Measurements from ENCODE around the gene ACTL7B. TPM values are rescaled to one million over a fixed set of nuclear protein-coding genes. Genes with fewer than 3 reads are reported as not detected.

ACTL7B gene
- total and polyA plus RNA-seq, 2 experiments from 2014 or later, result not detected

GRCh38 chr9:108884701-108885100, 28.9 kb upstream of the ACTL7B start:
- Histone ChIP-seq H2AFZ (no peak overlapping the region), H3K27me3 (ENCODE audit: insufficient read depth) (no peaks in the 10 kb centered on the region), H3K4me1 (ENCODE audit: insufficient read depth) (no peaks in the 10 kb centered on the region), H3K27ac (ENCODE audit: low read depth) (no peak overlapping the region), H3F3A (replicated peaks; ENCODE audit: low read depth) (no peaks in the 10 kb centered on the region), H3K4me2 (no peak overlapping the region), H3K36me3 (ENCODE audit: insufficient read depth) (peaks cover 13% of the 10 kb centered on the region), H3K9me2 (ENCODE audit: insufficient read depth) (no peaks in the 10 kb centered on the region), H3K4me3 (no peak overlapping the region), H4K20me1 (replicated peaks; ENCODE audit: insufficient read depth) (no peaks in the 10 kb centered on the region; the same call in 1 of the 2 replicates), H3K79me2 (replicated peaks; ENCODE audit: insufficient read depth) (no peaks in the 10 kb centered on the region)
- peaks cover 23% of the 10 kb centered on the region; the same call in 2 of the 3 replicates for H3K36me3 Mint-ChIP-seq (ENCODE audit: low read depth)
- no peaks in the 10 kb centered on the region for H3K9me3 Mint-ChIP-seq
- H3K27ac Mint-ChIP-seq, result no peak overlapping the region
- TF ChIP-seq NANOG (IDR thresholded peaks at IDR 0.05; ENCODE audit: borderline replicate concordance) (no peak), CTCF (conservative IDR thresholded peaks at IDR 0.05; ENCODE audit: low read depth in 2 of 2) (no peak), EZH2phosphoT487 (IDR thresholded peaks at IDR 0.05; ENCODE audit: unreplicated experiment) (no peak), ZNF114 (CRISPR knock-in tag; IDR thresholded peaks at IDR 0.05) (no peak), ZNF462 (CRISPR knock-in tag; IDR thresholded peaks at IDR 0.05) (no peak), ZNF331 (CRISPR knock-in tag; IDR thresholded peaks at IDR 0.05; ENCODE audit: low read depth) (no peak), ETS1 (IDR thresholded peaks at IDR 0.05) (no peak), STAT1 (IDR thresholded peaks at IDR 0.05; ENCODE audit: unreplicated experiment) (no peak)
- TF ChIP-seq, protein P1, sequence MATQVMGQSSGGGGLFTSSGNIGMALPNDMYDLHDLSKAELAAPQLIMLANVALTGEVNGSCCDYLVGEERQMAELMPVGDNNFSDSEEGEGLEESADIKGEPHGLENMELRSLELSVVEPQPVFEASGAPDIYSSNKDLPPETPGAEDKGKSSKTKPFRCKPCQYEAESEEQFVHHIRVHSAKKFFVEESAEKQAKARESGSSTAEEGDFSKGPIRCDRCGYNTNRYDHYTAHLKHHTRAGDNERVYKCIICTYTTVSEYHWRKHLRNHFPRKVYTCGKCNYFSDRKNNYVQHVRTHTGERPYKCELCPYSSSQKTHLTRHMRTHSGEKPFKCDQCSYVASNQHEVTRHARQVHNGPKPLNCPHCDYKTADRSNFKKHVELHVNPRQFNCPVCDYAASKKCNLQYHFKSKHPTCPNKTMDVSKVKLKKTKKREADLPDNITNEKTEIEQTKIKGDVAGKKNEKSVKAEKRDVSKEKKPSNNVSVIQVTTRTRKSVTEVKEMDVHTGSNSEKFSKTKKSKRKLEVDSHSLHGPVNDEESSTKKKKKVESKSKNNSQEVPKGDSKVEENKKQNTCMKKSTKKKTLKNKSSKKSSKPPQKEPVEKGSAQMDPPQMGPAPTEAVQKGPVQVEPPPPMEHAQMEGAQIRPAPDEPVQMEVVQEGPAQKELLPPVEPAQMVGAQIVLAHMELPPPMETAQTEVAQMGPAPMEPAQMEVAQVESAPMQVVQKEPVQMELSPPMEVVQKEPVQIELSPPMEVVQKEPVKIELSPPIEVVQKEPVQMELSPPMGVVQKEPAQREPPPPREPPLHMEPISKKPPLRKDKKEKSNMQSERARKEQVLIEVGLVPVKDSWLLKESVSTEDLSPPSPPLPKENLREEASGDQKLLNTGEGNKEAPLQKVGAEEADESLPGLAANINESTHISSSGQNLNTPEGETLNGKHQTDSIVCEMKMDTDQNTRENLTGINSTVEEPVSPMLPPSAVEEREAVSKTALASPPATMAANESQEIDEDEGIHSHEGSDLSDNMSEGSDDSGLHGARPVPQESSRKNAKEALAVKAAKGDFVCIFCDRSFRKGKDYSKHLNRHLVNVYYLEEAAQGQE (IDR thresholded peaks at IDR 0.05; ENCODE audit: unreplicated experiment), result no peak
- no peaks in the 10 kb centered on the region for H3K4me1 Mint-ChIP-seq
- H3K27me3 Mint-ChIP-seq (ENCODE audit: insufficient read depth, low read depth, poor library complexity), result no peaks in the 10 kb centered on the region
- no peak for DNase-seq (ENCODE audit: low spot score)
- H3K4me3 Mint-ChIP-seq, result no peak overlapping the region
- ATAC-seq, result no peak

All from GM23338 (cell line).